PC-9 (cell line): ENCODE measurements around the gene PWP1.

Experiments
- EZH2 ChIP-seq: fragments of 200-600 bp; sonication (generic); IDR thresholded peaks from 2 replicates; pipeline ENCODE4 v1.8.0; 2017; ENCODE audit warnings: antibody characterized with exemption, low read depth
- TF ChIP-seq, protein P1 (sequence below): fragments of 200-600 bp; sonication (generic); conservative IDR thresholded peaks from 2 replicates; pipeline ENCODE4 v1.6.1; 2017; ENCODE audit warnings: mixed run types, antibody characterized with exemption, mild to moderate bottlenecking, moderate library complexity

DNA sequence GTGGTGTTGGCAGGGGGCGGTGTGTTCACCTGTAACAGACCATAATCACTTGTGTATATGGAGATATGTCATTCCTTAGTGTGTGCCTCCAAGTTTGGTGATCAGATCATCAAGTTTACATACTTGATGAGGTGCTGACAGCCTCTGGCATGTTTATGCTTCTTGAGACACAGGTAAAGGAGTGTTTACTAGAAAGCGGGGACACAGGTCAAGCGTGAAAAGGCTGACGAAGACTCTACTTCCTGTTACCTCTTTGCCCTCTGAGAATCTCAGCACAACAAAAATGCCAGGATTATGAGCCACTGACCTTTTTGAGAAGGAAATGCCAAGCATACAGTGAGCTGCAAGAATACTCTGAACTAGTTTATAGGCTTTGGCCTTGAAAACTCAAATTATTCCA is 45.8 kb downstream of the PWP1 start:
- TF ChIP-seq, protein P1, sequence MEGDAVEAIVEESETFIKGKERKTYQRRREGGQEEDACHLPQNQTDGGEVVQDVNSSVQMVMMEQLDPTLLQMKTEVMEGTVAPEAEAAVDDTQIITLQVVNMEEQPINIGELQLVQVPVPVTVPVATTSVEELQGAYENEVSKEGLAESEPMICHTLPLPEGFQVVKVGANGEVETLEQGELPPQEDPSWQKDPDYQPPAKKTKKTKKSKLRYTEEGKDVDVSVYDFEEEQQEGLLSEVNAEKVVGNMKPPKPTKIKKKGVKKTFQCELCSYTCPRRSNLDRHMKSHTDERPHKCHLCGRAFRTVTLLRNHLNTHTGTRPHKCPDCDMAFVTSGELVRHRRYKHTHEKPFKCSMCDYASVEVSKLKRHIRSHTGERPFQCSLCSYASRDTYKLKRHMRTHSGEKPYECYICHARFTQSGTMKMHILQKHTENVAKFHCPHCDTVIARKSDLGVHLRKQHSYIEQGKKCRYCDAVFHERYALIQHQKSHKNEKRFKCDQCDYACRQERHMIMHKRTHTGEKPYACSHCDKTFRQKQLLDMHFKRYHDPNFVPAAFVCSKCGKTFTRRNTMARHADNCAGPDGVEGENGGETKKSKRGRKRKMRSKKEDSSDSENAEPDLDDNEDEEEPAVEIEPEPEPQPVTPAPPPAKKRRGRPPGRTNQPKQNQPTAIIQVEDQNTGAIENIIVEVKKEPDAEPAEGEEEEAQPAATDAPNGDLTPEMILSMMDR, result no peak
- no peak for TF ChIP-seq EZH2
